ENCODE measurements around the gene PNCK.
A peak's percentile ranks its signal among the peaks of the same experiment; 100 is the strongest.
"Not testable (repeated sequence)": the region's sequence is repeated elsewhere in the genome, so short reads cannot be mapped to it uniquely, and the experiment has no call there.

Gene PNCK

GRCh38 chrX:153685751-153686696, 12.4 kb upstream of the PNCK start:
- no peak for DNase-seq

GRCh38 chrX:153685156-153685536, 11.5 kb upstream of the PNCK start:
- DNase-seq = no peak

DNA sequence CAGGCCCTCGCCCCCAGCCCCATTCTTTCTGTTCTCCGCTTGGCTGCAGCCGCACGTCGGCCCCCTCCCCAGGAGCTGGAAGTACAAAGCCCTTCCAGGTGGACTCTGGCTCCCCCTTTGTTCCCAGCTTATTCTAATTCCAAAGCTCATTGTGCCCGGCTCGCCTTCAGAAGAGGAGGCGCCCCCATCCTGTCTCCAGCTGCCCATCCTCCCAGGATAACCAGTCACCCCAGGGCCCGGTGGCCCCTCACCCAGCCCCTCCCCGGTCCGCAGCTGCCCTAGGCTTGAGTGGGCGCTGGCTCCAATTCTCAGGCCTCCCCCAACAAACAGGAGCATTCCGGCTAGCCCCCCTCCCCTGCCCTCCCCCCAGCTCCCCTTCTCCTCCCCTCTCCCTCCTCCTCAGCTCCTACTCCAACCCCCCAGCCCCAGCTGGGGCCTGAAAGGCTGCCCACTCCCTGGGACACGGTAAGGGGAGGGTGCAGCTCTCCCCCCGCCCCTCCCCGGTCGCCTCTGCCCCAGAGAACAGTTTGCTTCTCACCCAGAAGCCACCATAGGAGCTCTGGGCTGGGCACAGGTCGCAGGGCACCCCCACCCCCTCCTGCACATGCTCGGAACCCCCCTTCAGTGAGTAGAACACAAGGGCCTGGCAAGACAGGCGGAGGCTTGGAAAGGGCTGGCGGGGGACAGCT, 11.0 kb upstream of the PNCK start:
- DNase-seq = no peak

DNA sequence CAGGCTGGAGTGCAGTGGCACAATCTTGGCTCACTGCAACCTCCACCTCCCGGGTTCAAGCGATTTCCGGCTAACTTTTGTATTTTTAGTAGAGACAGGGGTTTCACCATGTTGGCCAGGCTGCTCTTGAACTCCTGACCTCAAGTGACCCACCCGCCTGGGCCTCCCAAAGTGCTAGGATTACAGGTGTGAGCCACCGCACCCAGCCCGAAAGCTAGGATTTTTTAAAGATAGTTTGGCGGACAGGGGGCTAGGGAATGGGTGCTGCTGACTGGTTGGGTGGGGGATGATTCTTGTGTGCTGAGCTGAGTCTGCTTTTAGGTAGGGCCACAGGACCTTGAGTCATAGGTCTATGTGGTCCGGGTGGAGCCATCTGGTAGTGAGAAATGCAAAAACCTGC, 9.9 kb upstream of the PNCK start:
- not testable (repeated sequence) for DNase-seq

DNA sequence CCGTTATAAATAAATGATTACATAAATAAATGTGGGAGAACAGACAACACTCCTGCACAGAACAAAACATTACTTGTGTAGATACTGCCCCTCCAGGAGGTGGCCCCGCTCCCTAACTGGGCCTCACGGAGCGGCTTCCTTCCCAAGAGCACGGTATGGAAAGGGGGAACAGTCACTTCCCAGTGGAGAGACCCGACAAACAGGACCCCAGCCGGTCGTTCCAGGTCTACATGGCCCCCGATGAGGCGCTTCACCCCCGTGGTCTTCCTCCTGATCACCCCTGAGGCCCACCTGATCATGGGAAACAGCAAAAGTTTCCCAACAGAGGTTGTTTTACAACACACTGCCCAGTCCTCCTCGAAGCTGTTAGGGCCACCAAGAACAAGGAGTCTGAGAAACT, 7.6 kb upstream of the PNCK start:
- no peak for DNase-seq

DNA sequence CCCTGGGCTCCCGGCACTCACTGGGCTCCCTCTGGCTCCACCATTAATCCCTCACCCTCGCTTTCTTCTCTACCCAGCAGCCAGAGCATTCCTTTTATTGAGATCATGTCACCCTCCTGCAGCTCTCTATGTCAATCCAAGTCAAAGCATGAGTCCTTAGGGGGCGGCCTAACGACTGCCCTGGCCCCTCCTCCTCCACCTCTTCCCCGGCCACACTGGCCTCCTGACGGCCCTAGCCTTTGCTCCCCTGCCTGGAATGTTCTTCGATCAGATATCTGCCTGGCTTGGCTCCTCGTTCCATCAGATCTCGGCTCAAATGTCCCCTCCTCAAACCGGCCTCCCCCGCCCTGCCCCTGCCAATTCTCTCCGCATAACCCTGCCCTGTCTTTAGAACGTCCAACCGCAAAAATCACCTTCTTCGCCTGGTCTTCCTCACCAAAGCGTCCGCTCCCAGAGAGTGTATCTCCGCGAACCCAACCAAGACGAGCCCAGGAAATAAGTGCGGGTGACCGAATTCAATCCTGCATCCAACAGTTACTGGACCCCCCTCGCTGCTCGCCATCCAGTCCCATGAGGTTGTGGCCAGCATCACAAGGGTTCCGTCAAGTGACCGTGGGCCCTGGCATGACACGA, 722 bp upstream of the PNCK start:
- DNase-seq = no peak

GRCh38 chrX:153672531-153673427, 834 bp downstream of the PNCK start:
- no peak for DNase-seq

DNA sequence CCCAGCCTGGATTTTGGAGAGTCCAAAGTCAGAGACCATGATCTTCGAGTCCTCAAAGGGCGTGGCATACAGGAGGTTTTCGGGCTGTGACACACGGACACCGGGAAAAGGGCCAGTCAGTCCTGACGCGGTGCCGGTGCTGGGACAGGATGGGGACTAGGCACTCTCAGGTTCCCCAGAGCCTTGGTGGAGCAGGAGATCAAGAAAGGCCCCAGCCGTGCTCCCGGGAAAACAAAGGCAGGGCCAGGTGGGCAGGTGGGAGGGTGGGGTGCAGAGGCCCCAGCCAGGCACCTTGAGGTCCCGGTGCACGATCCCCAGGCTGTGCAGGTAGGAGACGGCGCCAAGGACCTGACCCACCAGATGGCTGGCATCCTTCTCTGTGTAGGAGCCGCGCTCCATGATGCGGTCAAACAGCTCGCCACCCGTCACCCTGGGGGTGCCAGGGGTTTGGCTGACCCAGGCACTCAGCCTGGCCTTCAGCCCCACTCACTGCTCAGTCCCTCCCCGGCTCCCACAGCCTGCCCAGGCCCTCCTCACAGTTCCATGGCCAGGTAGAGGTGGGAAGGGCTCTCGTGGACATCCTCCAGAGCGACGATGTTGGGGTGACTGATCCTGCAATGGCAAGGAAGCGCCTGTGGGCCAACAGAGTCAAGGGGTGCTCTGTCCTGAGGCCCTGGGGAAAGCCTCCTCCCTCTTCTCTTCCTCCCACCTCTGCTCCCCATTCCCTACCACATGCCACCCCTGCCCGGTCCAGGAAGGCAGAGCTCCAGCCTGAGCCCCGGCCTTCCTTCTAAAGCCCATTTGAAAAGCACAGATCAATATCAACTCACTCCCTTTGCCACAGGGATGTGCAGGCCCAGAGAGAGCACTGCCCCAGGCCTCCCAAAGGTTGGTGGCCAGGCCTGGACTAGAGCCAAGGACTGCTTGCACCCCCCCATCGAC, 1.8 kb downstream of the PNCK start:
- no peak for DNase-seq

DNA sequence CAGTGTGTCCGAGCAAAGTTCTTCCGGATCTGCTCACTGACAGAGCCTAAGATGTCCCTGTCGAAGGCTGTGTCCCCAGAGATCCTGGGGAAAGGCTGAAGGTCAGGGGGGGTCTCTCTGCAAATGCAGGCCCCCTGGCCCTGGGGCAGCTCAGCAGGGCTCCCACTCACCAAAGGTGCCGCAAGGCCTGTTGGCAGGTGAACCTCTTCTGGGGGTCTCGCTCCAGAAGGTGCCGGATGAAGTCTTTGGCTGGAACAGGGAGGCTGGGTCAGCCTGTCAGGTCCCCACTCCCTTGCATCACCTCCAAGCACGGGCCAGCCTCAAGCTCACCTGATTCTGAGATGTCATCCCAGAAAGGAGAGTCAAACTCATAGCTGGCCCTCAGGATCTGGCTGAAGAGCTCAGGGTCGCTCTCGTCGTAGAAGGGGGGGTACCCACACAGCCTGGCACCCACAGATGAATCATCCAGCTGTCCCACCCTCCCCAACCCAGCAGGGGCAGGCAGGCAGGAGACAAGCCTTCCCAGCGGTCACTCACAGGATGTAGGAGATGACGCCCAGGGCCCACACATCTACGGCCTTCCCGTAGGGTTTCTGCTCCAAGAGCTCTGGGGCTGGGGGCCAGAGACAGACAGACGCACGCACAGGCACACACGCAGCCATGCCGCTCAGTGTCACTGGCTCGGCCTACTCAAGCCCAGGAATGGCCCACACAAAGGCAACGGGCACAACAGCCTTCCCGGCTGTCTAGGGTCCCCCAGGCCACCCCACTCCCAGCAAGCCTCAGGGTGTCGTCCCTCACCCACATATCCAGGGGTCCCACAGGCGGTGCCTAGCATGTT, 2.6 kb downstream of the PNCK start:
- no peak for DNase-seq

DNA sequence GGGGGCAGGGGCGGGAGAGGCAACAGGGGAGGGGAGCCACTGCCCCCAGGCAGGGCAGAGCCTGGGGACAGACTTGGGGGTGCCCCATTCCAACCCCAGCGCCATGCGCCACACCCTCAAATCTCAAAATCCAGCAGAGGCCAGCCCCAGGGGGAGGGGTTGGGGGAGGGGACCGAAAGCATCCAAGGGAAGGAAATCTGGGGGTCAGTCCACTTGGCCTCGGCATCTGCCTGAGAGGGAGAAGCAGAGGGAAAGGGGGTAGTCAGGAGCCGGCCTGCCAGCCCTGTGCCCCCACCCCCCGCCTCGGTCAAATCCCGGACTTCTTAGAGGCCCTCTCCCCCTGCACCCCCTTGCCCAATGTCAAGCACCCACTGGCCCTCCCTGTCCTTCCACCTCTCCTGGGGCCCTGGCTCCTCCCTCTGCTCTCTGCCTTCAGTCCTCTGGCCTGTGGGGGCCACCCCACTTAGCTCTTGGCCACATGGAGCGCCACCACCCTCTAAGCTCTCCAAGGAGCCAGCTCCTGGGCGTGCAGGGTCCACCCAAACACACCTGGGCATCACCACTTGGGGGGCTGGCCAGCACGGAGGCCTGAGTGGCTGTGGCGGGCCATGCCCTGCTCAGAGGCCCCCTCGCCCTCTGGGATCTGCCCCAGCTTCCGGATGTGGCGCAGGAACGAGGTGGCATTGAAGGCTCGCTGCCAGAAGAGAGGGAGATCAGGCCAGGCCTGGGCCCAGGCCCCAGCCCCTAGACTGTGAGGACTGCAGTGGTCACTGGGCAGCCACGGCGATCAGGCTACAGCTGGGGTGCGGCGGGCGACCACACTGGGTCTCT, 3.5 kb downstream of the PNCK start:
- no peak for DNase-seq

DNA sequence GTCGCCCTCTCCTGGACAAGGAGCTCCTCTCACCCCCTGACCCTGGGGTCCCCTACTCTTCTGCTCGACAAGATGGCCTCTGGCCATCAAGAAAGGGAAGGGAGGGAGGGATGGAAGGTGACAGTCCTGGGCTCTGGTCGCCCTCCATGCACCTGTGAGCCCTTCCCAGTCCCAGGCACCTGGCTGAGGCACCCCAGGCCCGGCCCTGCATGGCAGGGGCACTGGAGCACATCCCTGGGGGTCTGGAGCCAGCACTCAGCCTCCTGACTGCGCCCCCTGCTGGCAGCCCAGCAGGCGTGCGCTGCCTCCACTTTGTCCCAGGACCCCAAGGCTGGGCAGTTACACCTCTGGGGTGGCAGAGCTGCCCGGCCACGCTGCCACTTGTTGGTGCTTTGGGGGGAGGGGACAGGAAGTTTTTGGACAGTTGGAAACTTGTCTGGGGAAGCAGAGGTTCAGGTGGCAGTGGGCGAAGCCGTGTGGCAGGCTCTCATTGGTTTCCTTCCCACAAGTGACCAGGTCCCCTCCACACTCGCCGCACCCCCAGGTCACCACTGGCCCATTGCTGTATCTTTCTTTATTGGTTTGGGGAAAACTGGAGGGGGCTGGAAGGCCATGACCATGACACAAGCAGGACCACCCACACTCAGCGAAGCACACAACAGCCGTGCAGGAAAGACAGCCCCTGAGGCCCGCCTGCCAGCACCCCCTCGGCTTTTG, 4.3 kb downstream of the PNCK start:
- no peak for DNase-seq

GRCh38 chrX:153668423-153669173, 5.0 kb downstream of the PNCK start:
- no peak for DNase-seq

DNA sequence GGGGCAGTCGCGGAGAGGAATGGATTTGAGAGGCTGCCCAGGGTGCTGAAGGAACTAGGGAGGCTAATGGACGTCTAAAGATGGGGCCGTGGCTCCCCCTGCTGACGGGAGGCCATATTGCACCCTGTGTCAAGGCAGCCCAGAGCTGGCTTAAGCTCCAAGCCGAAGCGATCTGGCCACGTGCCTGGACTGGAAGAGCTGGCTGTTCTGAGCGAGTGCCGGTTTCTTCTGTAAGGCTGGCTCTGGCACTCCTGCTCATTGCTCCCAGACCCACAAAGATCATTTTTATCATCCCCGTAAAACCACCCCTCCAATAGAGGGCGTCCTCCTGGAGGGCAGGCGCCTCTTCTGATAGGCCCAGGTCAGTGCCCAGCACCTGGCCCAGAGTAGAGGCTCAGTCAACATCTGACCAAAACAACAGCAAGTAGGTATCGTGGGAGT, 5.6 kb downstream of the PNCK start:
- DNase-seq = peak; percentile 78

- DNase-seq = no peak
Measured at GRCh38 chrX:153667281-153667955, 6.2 kb downstream of the PNCK start.

- no peak for DNase-seq
Measured at GRCh38 chrX:153665726-153666306, 7.8 kb downstream of the PNCK start.

- DNase-seq = peak; percentile 36
Measured at GRCh38 chrX:153662266-153662665, 11.3 kb downstream of the PNCK start.

GRCh38 chrX:153659268-153659667, 14.3 kb downstream of the PNCK start:
- no peak for DNase-seq

Data from stimulated activated CD4-positive, alpha-beta T cell treated with anti-CD3 and anti-CD28 coated beads, Interleukin-1b, Interleukin-23, amount 100 ng/mL, for 48 hours (primary cell).